ENCODE measurements around the gene TMSB10. TPM values are rescaled to one million over a fixed set of nuclear protein-coding genes. Genes with fewer than 3 reads are reported as not detected.

Gene TMSB10
- polyA plus RNA-seq, 3 donors: 5,130 to 7,914 (median 6,847) TPM

DNA sequence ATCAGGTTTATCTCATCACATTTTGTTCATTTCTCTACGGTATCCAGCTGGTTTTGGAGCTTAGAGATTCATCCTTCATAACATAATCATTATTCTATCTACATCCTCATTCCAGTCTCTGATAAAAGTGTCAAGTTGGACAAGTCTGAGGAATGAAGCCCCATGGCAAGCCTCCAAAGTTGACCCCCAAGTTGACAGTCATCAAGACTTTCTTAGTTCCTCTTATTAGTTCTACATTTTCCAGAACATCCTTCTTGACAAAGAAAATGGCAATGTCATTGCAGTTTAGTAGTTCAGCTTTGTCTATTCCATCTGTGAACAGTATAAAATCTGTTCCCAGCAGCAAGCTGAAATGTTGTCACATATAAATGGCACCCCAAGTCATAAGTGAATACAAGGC, 4.5 kb upstream of the TMSB10 start:
- Histone ChIP-seq H3K4me1 (ENCODE audit: control insufficient read depth in 1 of 2, insufficient read depth in 2 of 2, low read length in 2 of 2) (peaks cover 65 to 72% of the 10 kb centered on the region in 2 donors), H3K79me2 (ENCODE audit: insufficient read depth, low read length) (peaks cover 18% of the 10 kb centered on the region), H3K9ac (ENCODE audit: insufficient read depth, low read length, poor library complexity, severe bottlenecking) (no peak overlapping the region), H2AFZ (ENCODE audit: insufficient read depth, low read depth, low read length, poor library complexity, severe bottlenecking) (no peak overlapping the region), H3K36me3 (replicated peaks in 1 of 2; ENCODE audit: control insufficient read depth in 1 of 2, insufficient read depth in 2 of 2, low read length in 2 of 2) (no peaks in the 10 kb centered on the region), H3K4me2 (replicated peaks; ENCODE audit: extremely low read depth, low read length, poor library complexity, severe bottlenecking) (peak overlapping the region; percentile 2), H3K4me3 (replicated peaks in 1 of 3; ENCODE audit: low read depth in 2 of 3, low read length in 3 of 3) (peak overlapping the region in 1 of 3 experiments; percentile 5), H3K9me3 (replicated peaks in 1 of 2; ENCODE audit: control insufficient read depth in 1 of 2, insufficient read depth in 1 of 2, low read length in 2 of 2) (no peaks in the 10 kb centered on the region), H4K20me1 (ENCODE audit: insufficient read depth, low read length) (peaks cover 4% of the 10 kb centered on the region), H3K27me3 (ENCODE audit: control insufficient read depth in 2 of 2, insufficient read depth in 2 of 2, low read length in 2 of 2) (no peaks in the 10 kb centered on the region), H3K27ac (ENCODE audit: low read depth in 1 of 2, low read length in 2 of 2) (peak overlapping the region in 1 of 2 donors; percentile 15)
- no CpG with 5 or more reads among the region's 1 CpG for WGBS (ENCODE audit: insufficient coverage)
- peaks cover 0 to 3% (median 2%) of the 10 kb centered on the region in 7 donors for H3K9me3 Mint-ChIP-seq
- TF ChIP-seq, protein P1, sequence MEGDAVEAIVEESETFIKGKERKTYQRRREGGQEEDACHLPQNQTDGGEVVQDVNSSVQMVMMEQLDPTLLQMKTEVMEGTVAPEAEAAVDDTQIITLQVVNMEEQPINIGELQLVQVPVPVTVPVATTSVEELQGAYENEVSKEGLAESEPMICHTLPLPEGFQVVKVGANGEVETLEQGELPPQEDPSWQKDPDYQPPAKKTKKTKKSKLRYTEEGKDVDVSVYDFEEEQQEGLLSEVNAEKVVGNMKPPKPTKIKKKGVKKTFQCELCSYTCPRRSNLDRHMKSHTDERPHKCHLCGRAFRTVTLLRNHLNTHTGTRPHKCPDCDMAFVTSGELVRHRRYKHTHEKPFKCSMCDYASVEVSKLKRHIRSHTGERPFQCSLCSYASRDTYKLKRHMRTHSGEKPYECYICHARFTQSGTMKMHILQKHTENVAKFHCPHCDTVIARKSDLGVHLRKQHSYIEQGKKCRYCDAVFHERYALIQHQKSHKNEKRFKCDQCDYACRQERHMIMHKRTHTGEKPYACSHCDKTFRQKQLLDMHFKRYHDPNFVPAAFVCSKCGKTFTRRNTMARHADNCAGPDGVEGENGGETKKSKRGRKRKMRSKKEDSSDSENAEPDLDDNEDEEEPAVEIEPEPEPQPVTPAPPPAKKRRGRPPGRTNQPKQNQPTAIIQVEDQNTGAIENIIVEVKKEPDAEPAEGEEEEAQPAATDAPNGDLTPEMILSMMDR (IDR thresholded peaks at IDR 0.05): no peak
- DNase-seq: peak in 2 of 3 donors; percentile 49 to 70
- H3K27me3 Mint-ChIP-seq (ENCODE audit: low read depth in 3 of 3): no peaks in the 10 kb centered on the region
- intact Hi-C loops (cut with micrococcal nuclease): no loop called here
- no peak overlapping the region for H3K4me3 Mint-ChIP-seq
- H3K27ac Mint-ChIP-seq: peak overlapping the region in 5 of 7 donors; percentile 0 to 74 (median 43)
- H3K4me1 Mint-ChIP-seq: peaks cover 65% of the 10 kb centered on the region
- peaks cover 3 to 5% of the 10 kb centered on the region in 2 donors for H3K36me3 Mint-ChIP-seq

DNA sequence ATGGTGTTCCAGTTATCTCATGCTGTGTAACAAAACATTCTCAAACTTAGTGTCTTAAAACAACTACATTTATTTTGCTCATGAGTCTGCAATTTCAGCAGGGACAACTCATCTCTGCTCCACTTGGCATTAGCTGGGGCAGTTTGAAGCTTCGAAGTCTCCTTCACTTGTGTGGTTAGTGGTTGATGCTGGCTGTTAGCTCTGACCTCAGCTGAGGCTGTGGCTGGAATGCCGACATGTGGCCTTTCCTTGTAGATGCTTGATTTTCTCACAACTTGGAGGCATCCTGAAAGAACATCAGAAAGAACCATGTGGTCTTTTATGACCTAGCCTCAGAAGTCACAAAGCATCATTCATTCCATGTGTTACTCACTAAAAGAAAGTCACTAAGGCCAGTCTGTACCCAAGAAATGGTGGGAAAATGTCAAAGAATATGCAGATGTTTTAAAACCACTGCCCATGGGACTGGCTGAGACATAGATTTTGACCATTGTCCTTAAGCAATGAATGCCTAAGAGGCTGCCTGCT, 3.8 kb upstream of the TMSB10 start:
- H3K4me3 Mint-ChIP-seq: no peak overlapping the region
- peak overlapping the region in 3 of 7 donors; percentile 23 to 87 (median 86) for H3K27ac Mint-ChIP-seq
- intact Hi-C loops (cut with micrococcal nuclease): no loop called here
- H3K9ac ChIP-seq (ENCODE audit: insufficient read depth, low read length, poor library complexity, severe bottlenecking): no peak overlapping the region
- no peak overlapping the region for H3K4me3 ChIP-seq (replicated peaks in 1 of 3; ENCODE audit: low read depth in 2 of 3, low read length in 3 of 3)
- peaks cover 25% of the 10 kb centered on the region for H3K79me2 ChIP-seq (ENCODE audit: insufficient read depth, low read length)
- peaks cover 62 to 71% of the 10 kb centered on the region in 2 donors for H3K4me1 ChIP-seq (ENCODE audit: control insufficient read depth in 1 of 2, insufficient read depth in 2 of 2, low read length in 2 of 2)
- H4K20me1 ChIP-seq (ENCODE audit: insufficient read depth, low read length): peaks cover 11% of the 10 kb centered on the region
- WGBS (ENCODE audit: insufficient coverage): 20% methylated on average over 1 of the region's 2 CpGs
- peaks cover 59% of the 10 kb centered on the region for H3K4me1 Mint-ChIP-seq
- no peaks in the 10 kb centered on the region for H3K27me3 ChIP-seq (ENCODE audit: control insufficient read depth in 2 of 2, insufficient read depth in 2 of 2, low read length in 2 of 2)
- TF ChIP-seq, protein P1 (IDR thresholded peaks at IDR 0.05): no peak
- no peaks in the 10 kb centered on the region for H3K9me3 ChIP-seq (replicated peaks in 1 of 2; ENCODE audit: control insufficient read depth in 1 of 2, insufficient read depth in 1 of 2, low read length in 2 of 2)
- DNase-seq: no peak
- H3K4me2 ChIP-seq (replicated peaks; ENCODE audit: extremely low read depth, low read length, poor library complexity, severe bottlenecking): peak overlapping the region; percentile 2
- H3K36me3 Mint-ChIP-seq: peaks cover 5 to 8% of the 10 kb centered on the region in 2 donors
- no peak overlapping the region for H2AFZ ChIP-seq (ENCODE audit: insufficient read depth, low read depth, low read length, poor library complexity, severe bottlenecking)
- peaks cover 0 to 3% (median 2%) of the 10 kb centered on the region in 7 donors for H3K9me3 Mint-ChIP-seq
- H3K27me3 Mint-ChIP-seq (ENCODE audit: low read depth in 3 of 3): no peaks in the 10 kb centered on the region
- H3K27ac ChIP-seq (ENCODE audit: low read depth in 1 of 2, low read length in 2 of 2): peak overlapping the region in 1 of 2 donors; percentile 15
- no peaks in the 10 kb centered on the region for H3K36me3 ChIP-seq (replicated peaks in 1 of 2; ENCODE audit: control insufficient read depth in 1 of 2, insufficient read depth in 2 of 2, low read length in 2 of 2)

Measured in CD14-positive monocyte (primary cell).